Astrocyte (in vitro differentiated cells and primary cell): ENCODE data around the gene TMIGD2.

Experiments
- EZH2 ChIP-seq: IDR thresholded peaks from 2 replicates; pipeline ENCODE4 v1.6.1; 2012; ENCODE audit warnings: mild to moderate bottlenecking, low read length, inconsistent platforms; ENCODE audit not compliant: insufficient read depth
- TF ChIP-seq, protein P1 (sequence below): IDR thresholded peaks from 2 replicates; pipeline ENCODE4 v1.5.1; 2011; ENCODE audit warnings: low read depth, mild to moderate bottlenecking, inconsistent platforms, low read length, moderate library complexity; ENCODE audit not compliant: insufficient read depth

DNA sequence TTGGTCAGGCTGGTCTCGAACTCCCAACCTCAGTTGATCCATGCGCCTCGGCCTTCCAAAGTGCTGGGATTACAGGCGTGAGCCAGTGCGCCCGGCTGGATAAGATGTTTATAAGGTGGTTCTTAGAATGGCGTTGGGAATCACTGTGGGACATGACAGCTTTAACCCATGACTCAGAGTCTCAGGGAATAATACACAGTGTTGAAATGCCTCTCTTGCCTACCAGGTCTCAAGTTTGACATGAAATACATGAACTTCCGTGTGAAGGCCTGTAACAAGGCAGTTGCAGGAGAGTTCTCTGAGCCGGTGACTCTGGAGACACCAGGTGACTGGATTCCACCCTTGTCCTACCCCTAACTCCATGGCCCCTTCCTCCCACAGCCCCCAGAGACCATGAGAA is 14.8 kb upstream of the TMIGD2 start:
- TF ChIP-seq, protein P1, sequence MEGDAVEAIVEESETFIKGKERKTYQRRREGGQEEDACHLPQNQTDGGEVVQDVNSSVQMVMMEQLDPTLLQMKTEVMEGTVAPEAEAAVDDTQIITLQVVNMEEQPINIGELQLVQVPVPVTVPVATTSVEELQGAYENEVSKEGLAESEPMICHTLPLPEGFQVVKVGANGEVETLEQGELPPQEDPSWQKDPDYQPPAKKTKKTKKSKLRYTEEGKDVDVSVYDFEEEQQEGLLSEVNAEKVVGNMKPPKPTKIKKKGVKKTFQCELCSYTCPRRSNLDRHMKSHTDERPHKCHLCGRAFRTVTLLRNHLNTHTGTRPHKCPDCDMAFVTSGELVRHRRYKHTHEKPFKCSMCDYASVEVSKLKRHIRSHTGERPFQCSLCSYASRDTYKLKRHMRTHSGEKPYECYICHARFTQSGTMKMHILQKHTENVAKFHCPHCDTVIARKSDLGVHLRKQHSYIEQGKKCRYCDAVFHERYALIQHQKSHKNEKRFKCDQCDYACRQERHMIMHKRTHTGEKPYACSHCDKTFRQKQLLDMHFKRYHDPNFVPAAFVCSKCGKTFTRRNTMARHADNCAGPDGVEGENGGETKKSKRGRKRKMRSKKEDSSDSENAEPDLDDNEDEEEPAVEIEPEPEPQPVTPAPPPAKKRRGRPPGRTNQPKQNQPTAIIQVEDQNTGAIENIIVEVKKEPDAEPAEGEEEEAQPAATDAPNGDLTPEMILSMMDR: no peak
- no peak for TF ChIP-seq EZH2
